H9 (cell line): ENCODE measurements around the gene RUSF1. TPM values are rescaled to one million over a fixed set of nuclear protein-coding genes. Genes with fewer than 3 reads are reported as not detected.
A peak's percentile ranks its signal among the peaks of the same experiment; 100 is the strongest.

Experiments
- DNase-seq: peaks from one replicate; pipeline ENCODE4 v3.0.0-alpha.2; 2017
- H2AFZ ChIP-seq: one replicate; pipeline ENCODE4 v1.6.1; 2013; ENCODE audit warnings: mild to moderate bottlenecking, low read length, control low read depth, moderate library complexity
- H2AK5ac ChIP-seq: 2 replicates; pipeline ENCODE4 v1.6.1; 2013; ENCODE audit warnings: low read length, control low read depth, mixed read lengths; ENCODE audit not compliant: insufficient read length
- H2BK120ac ChIP-seq: one replicate; pipeline ENCODE4 v1.6.1; 2013; ENCODE audit warnings: low read depth, mild to moderate bottlenecking, low read length, control low read depth, inconsistent platforms; ENCODE audit not compliant: poor library complexity, severe bottlenecking
- H2BK12ac ChIP-seq: 2 replicates; pipeline ENCODE4 v1.6.1; 2013; ENCODE audit warnings: low read length, control low read depth, mixed read lengths, low read depth; ENCODE audit not compliant: insufficient read length
- H2BK15ac ChIP-seq: 2 replicates; pipeline ENCODE4 v1.6.1; 2013; ENCODE audit warnings: low read depth, low read length, control low read depth
- H2BK20ac ChIP-seq: one replicate; pipeline ENCODE4 v1.6.1; 2013; ENCODE audit warnings: low read depth, mild to moderate bottlenecking, low read length, control low read depth, inconsistent platforms; ENCODE audit not compliant: poor library complexity, severe bottlenecking
- H2BK5ac ChIP-seq: 2 replicates; pipeline ENCODE4 v1.6.1; 2013; ENCODE audit warnings: low read length, control low read depth, mixed read lengths; ENCODE audit not compliant: insufficient read length
- H3K14ac ChIP-seq: 2 replicates; pipeline ENCODE4 v1.6.1; 2013; ENCODE audit warnings: low read length, control low read depth; ENCODE audit not compliant: insufficient read depth
- H3K18ac ChIP-seq: 2 replicates; pipeline ENCODE4 v1.6.1; 2013; ENCODE audit warnings: low read depth, mild to moderate bottlenecking, mixed read lengths, low read length, control low read depth; ENCODE audit not compliant: insufficient read length
- H3K23ac ChIP-seq: 2 replicates; pipeline ENCODE4 v1.6.1; 2013; ENCODE audit warnings: low read length, control low read depth, mixed read lengths, low read depth; ENCODE audit not compliant: insufficient read length
- H3K23me2 ChIP-seq: 2 replicates; pipeline ENCODE4 v1.6.1; 2013; ENCODE audit warnings: low read depth, mild to moderate bottlenecking, mixed read lengths, low read length, control low read depth; ENCODE audit not compliant: insufficient read length, poor library complexity, severe bottlenecking
- H3K27ac ChIP-seq: 2 replicates; pipeline ENCODE4 v1.5.1; 2013; ENCODE audit warnings: low read length, control low read depth, mixed read lengths, low read depth; ENCODE audit not compliant: insufficient read length
- H3K27me3 ChIP-seq: 2 replicates; pipeline ENCODE4 v1.6.1; 2013; ENCODE audit warnings: low read length, control low read depth, inconsistent platforms; ENCODE audit not compliant: insufficient read depth
- H3K4ac ChIP-seq: 2 replicates; pipeline ENCODE4 v1.6.1; 2013; ENCODE audit warnings: low read depth, mild to moderate bottlenecking, control low read depth, inconsistent platforms, low read length, moderate library complexity
- H3K4me1 ChIP-seq: 2 replicates; pipeline ENCODE4 v1.6.1; 2013; ENCODE audit warnings: low read length, control low read depth, inconsistent platforms; ENCODE audit not compliant: insufficient read depth
- H3K4me2 ChIP-seq: 2 replicates; pipeline ENCODE4 v1.6.1; 2013; ENCODE audit warnings: low read length, control low read depth, mixed read lengths; ENCODE audit not compliant: insufficient read length, insufficient read depth
- H3K56ac ChIP-seq: 2 replicates; pipeline ENCODE4 v1.6.1; 2013; ENCODE audit warnings: low read depth, mild to moderate bottlenecking, mixed read lengths, low read length, control low read depth; ENCODE audit not compliant: insufficient read length
- H3K79me1 ChIP-seq: 2 replicates; pipeline ENCODE4 v1.6.1; 2013; ENCODE audit warnings: low read depth, mild to moderate bottlenecking, moderate library complexity, low read length, control low read depth, inconsistent platforms; ENCODE audit not compliant: insufficient read depth, poor library complexity, severe bottlenecking
- H3K79me2 ChIP-seq: 2 replicates; pipeline ENCODE4 v1.6.1; 2013; ENCODE audit warnings: low read length, control low read depth, inconsistent platforms; ENCODE audit not compliant: insufficient read depth
- H3K9ac ChIP-seq: 2 replicates; pipeline ENCODE4 v1.6.1; 2013; ENCODE audit warnings: low read length, control low read depth, mixed read lengths; ENCODE audit not compliant: insufficient read length; ENCODE audit errors: extremely low read depth
- H3K9me3 ChIP-seq: one replicate; pipeline ENCODE4 v1.6.1; 2013; ENCODE audit warnings: low read depth, low read length, inconsistent platforms; ENCODE audit not compliant: control insufficient read depth
- H3T11ph ChIP-seq: one replicate; pipeline ENCODE4 v1.6.1; 2013; ENCODE audit warnings: mild to moderate bottlenecking, low read length, control low read depth, inconsistent platforms
- H4K20me1 ChIP-seq: one replicate; pipeline ENCODE4 v1.6.1; 2013; ENCODE audit not compliant: control insufficient read depth, insufficient read length, insufficient read depth
- H4K5ac ChIP-seq: 2 replicates; pipeline ENCODE4 v1.6.1; 2013; ENCODE audit warnings: low read depth, mild to moderate bottlenecking, mixed read lengths, low read length, control low read depth; ENCODE audit not compliant: insufficient read length
- H4K8ac ChIP-seq: replicated peaks from 2 replicates; pipeline ENCODE4 v1.6.1; 2013; ENCODE audit warnings: low read length, control low read depth, mixed read lengths, low read depth; ENCODE audit not compliant: insufficient read length
- H4K91ac ChIP-seq: 2 replicates; pipeline ENCODE4 v1.6.1; 2013; ENCODE audit warnings: low read depth, mild to moderate bottlenecking, moderate library complexity, mixed read lengths, low read length, control low read depth; ENCODE audit not compliant: insufficient read length
- H3K27ac Mint-ChIP-seq, 3 experiments: 2 replicates in 2 of 3; 3 replicates in 1 of 3; pipeline ENCODE4 v1.8.0; 2020 to 2021; ENCODE audit warnings: mixed read lengths in 3 of 3, mild to moderate bottlenecking in 1 of 3, moderate library complexity in 1 of 3
- H3K27me3 Mint-ChIP-seq: 2 replicates; pipeline ENCODE4 v1.8.0; 2021; ENCODE audit warnings: low read depth, mild to moderate bottlenecking, moderate library complexity, mixed read lengths
- H3K36me3 Mint-ChIP-seq, 3 experiments: 2 replicates in 2 of 3; 3 replicates in 1 of 3; pipeline ENCODE4 v1.8.0; 2020 to 2021; ENCODE audit warnings: low read depth in 3 of 3, mixed read lengths in 3 of 3; ENCODE audit not compliant: insufficient read depth in 1 of 3
- H3K4me1 Mint-ChIP-seq, 2 experiments: 2 replicates each; pipeline ENCODE4 v1.8.0; 2020; ENCODE audit warnings: mixed read lengths in 2 of 2
- H3K4me3 Mint-ChIP-seq, 2 experiments: 2 replicates in 1 of 2; 3 replicates in 1 of 2; pipeline ENCODE4 v1.8.0; 2020 to 2021; ENCODE audit warnings: mild to moderate bottlenecking in 2 of 2, mixed read lengths in 2 of 2, moderate library complexity in 1 of 2
- H3K9me3 Mint-ChIP-seq, 2 experiments: 2 replicates in 1 of 2; 3 replicates in 1 of 2; pipeline ENCODE4 v1.8.0; 2020; ENCODE audit warnings: mild to moderate bottlenecking in 2 of 2, mixed read lengths in 2 of 2, moderate library complexity in 1 of 2
- WGBS: extraction: QIAGEN DNeasy Blood & Tissue Kit; methylation state at CpG from one replicate; pipeline ENCODE4 v1.1.7; 2013; ENCODE audit warnings: missing lambda C conversion rate, low lambda C conversion rate, mixed read lengths; ENCODE audit not compliant: insufficient read length; ENCODE audit errors: extremely low coverage; 5-methylcytosine and 5-hydroxymethylcytosine counted together
- total RNA-seq: library from RNA; stranded (reverse); gene quantifications from 2 replicates; pipeline ENCODE4 v1.2.1, GENCODE V29; 2021
- TF ChIP-seq, protein P1 (sequence below): fragments of 200-600 bp; sonication (generic); conservative IDR thresholded peaks from 3 replicates; pipeline ENCODE4 v1.8.0; 2021; ENCODE audit warnings: antibody characterized with exemption, mild to moderate bottlenecking

Gene RUSF1
- total RNA-seq, 1 experiment from 2014 or later: 33.4 TPM

- peaks cover 3 to 41% (median 24%) of the 10 kb centered on the region in 3 experiments for H3K36me3 Mint-ChIP-seq
- no peak overlapping the region for H3K18ac ChIP-seq
- TF ChIP-seq, protein P1, sequence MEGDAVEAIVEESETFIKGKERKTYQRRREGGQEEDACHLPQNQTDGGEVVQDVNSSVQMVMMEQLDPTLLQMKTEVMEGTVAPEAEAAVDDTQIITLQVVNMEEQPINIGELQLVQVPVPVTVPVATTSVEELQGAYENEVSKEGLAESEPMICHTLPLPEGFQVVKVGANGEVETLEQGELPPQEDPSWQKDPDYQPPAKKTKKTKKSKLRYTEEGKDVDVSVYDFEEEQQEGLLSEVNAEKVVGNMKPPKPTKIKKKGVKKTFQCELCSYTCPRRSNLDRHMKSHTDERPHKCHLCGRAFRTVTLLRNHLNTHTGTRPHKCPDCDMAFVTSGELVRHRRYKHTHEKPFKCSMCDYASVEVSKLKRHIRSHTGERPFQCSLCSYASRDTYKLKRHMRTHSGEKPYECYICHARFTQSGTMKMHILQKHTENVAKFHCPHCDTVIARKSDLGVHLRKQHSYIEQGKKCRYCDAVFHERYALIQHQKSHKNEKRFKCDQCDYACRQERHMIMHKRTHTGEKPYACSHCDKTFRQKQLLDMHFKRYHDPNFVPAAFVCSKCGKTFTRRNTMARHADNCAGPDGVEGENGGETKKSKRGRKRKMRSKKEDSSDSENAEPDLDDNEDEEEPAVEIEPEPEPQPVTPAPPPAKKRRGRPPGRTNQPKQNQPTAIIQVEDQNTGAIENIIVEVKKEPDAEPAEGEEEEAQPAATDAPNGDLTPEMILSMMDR: no peak
Observed at GRCh38 chr16:31499928-31500327, 8.3 kb downstream of the RUSF1 start.

More at GRCh38 chr16:31499928-31500327, 8.3 kb downstream of the RUSF1 start:
- Histone ChIP-seq H3K23me2 (no peaks in the 10 kb centered on the region), H4K20me1 (no peaks in the 10 kb centered on the region), H3K27ac (no peak overlapping the region), H3K56ac (no peak overlapping the region), H2AFZ (no peak overlapping the region), H4K91ac (no peak overlapping the region), H2BK120ac (no peak overlapping the region), H3K14ac (no peak overlapping the region), H3K27me3 (no peaks in the 10 kb centered on the region), H4K5ac (no peak overlapping the region), H3K23ac (no peak overlapping the region), H2BK12ac (no peak overlapping the region), H3K9me3 (no peaks in the 10 kb centered on the region), H3K79me1 (no peaks in the 10 kb centered on the region), H3K4me1 (peaks cover 6% of the 10 kb centered on the region; the same call in 1 of the 2 replicates), H3K79me2 (no peaks in the 10 kb centered on the region), H2BK20ac (no peak overlapping the region), H4K8ac (no peak overlapping the region), H3K4me2 (no peak overlapping the region), H2BK15ac (no peak overlapping the region), H2AK5ac (no peak overlapping the region), H2BK5ac (no peak overlapping the region), H3K4ac (no peak overlapping the region), H3T11ph (no peak overlapping the region), H3K9ac (no peak overlapping the region)
- H3K27me3 Mint-ChIP-seq: no peaks in the 10 kb centered on the region
- WGBS: no CpG with 5 or more reads among the region's 8 CpGs
- no peak for DNase-seq
- peak overlapping the region in 1 of 3 experiments; percentile 31; a peak in 1 of 7 replicates for H3K27ac Mint-ChIP-seq
- H3K9me3 Mint-ChIP-seq: no peaks in the 10 kb centered on the region
- peaks cover 18% of the 10 kb centered on the region in 2 experiments for H3K4me1 Mint-ChIP-seq
- H3K4me3 Mint-ChIP-seq: no peak overlapping the region
